ENCODE results near the gene GSTO2.
A peak's percentile ranks its signal among the peaks of the same experiment; 100 is the strongest.

DNA sequence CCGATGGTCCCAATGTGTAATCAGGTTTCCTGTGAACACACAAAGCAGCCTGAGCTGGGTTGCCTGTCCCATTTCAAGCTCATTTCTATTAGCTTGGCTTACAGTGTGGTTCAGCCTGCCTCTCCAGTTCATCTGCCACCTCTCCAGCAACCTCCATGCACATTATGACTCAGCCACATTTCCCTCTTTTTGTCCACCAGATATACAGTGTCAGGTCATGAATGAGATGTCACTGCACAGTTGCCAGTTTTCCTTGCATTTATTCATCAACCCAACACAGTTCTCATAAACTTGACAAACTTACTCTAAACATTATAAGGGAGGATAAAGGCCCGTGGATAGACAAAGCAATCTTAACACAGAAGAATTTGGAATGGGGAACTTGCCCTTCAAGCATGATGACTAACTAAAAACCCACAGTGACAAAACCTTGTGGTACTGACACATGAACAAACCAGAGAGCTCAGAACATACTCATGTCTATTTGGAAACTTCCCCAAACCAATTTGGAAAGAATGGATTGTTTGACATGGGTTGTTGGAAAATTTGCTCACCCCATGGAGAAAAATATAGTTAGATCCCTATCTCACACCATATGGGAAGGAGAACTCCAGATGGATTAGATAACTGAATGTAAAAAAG, 82.2 kb downstream of the GSTO2 start:
- TF ChIP-seq, protein P1, sequence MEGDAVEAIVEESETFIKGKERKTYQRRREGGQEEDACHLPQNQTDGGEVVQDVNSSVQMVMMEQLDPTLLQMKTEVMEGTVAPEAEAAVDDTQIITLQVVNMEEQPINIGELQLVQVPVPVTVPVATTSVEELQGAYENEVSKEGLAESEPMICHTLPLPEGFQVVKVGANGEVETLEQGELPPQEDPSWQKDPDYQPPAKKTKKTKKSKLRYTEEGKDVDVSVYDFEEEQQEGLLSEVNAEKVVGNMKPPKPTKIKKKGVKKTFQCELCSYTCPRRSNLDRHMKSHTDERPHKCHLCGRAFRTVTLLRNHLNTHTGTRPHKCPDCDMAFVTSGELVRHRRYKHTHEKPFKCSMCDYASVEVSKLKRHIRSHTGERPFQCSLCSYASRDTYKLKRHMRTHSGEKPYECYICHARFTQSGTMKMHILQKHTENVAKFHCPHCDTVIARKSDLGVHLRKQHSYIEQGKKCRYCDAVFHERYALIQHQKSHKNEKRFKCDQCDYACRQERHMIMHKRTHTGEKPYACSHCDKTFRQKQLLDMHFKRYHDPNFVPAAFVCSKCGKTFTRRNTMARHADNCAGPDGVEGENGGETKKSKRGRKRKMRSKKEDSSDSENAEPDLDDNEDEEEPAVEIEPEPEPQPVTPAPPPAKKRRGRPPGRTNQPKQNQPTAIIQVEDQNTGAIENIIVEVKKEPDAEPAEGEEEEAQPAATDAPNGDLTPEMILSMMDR (conservative IDR thresholded peaks at IDR 0.05; ENCODE audit: low read depth, low read length) = no peak
- TF ChIP-seq POLR2A (IDR thresholded peaks at IDR 0.05; ENCODE audit: low read depth, low read length) (no peak), MAZ (IDR thresholded peaks at IDR 0.05; ENCODE audit: borderline replicate concordance, low read depth, low read length) (no peak), FOS (IDR thresholded peaks at IDR 0.05; ENCODE audit: low read depth, low read length) (peak; percentile 23; the same call in 1 of the 2 replicates), CEBPB (IDR thresholded peaks at IDR 0.05; ENCODE audit: low read depth, low read length) (0 out of 2 replicates have a peak, but pooled peaks have one; percentile 4), SMC3 (IDR thresholded peaks at IDR 0.05; ENCODE audit: low read depth, low read length) (no peak), RAD21 (IDR thresholded peaks at IDR 0.05; ENCODE audit: low read length) (no peak), RCOR1 (IDR thresholded peaks at IDR 0.05; ENCODE audit: insufficient replicate concordance, low read length) (no peak), RFX5 (IDR thresholded peaks at IDR 0.05; ENCODE audit: low read depth, low read length) (no peak), BHLHE40 (IDR thresholded peaks at IDR 0.05; ENCODE audit: low read depth, low read length) (no peak), NFE2L2 (IDR thresholded peaks at IDR 0.05; ENCODE audit: low read depth, low read length) (no peak), CHD1 (IDR thresholded peaks at IDR 0.05; ENCODE audit: low read depth, low read length) (no peak), MXI1 (IDR thresholded peaks at IDR 0.05; ENCODE audit: borderline replicate concordance, low read depth, low read length) (no peak)
- TF ChIP-seq, protein P2, sequence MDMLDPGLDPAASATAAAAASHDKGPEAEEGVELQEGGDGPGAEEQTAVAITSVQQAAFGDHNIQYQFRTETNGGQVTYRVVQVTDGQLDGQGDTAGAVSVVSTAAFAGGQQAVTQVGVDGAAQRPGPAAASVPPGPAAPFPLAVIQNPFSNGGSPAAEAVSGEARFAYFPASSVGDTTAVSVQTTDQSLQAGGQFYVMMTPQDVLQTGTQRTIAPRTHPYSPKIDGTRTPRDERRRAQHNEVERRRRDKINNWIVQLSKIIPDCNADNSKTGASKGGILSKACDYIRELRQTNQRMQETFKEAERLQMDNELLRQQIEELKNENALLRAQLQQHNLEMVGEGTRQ (IDR thresholded peaks at IDR 0.05; ENCODE audit: low read depth, low read length) = no peak

Data from IMR-90 (cell line).